Measurements from ENCODE around the gene ADK.
A peak's percentile ranks its signal among the peaks of the same experiment; 100 is the strongest.
"Not testable (repeated sequence)": the region's sequence is repeated elsewhere in the genome, so short reads cannot be mapped to it uniquely, and the experiment has no call there.

The ADK gene

GRCh38 chr10:74548676-74549075 lies 397.7 kb downstream of the ADK start:
- no peak for DNase-seq (ENCODE audit: low spot score)

GRCh38 chr10:74556072-74556705 lies 405.2 kb downstream of the ADK start:
- DNase-seq (ENCODE audit: low spot score): no peak

- DNase-seq (ENCODE audit: low spot score): no peak
Measured at GRCh38 chr10:74557098-74557497, 406.1 kb downstream of the ADK start.

GRCh38 chr10:74558403-74558802 lies 407.4 kb downstream of the ADK start:
- DNase-seq (ENCODE audit: low spot score): no peak

GRCh38 chr10:74558897-74559296 lies 407.9 kb downstream of the ADK start:
- DNase-seq (ENCODE audit: low spot score): no peak

- DNase-seq (ENCODE audit: low spot score): not testable (repeated sequence)
Measured at GRCh38 chr10:74568896-74569295, 417.9 kb downstream of the ADK start.

GRCh38 chr10:74573497-74573896 lies 422.5 kb downstream of the ADK start:
- DNase-seq (ENCODE audit: low spot score): not testable (repeated sequence)

GRCh38 chr10:74575191-74575720 lies 424.2 kb downstream of the ADK start:
- DNase-seq (ENCODE audit: low spot score): peak; percentile 26

GRCh38 chr10:74575912-74576311 lies 424.9 kb downstream of the ADK start:
- no peak for DNase-seq (ENCODE audit: low spot score)

- DNase-seq (ENCODE audit: low spot score): no peak
Measured at GRCh38 chr10:74576586-74576985, 425.6 kb downstream of the ADK start.

GRCh38 chr10:74580438-74580837 lies 429.4 kb downstream of the ADK start:
- not testable (repeated sequence) for DNase-seq (ENCODE audit: low spot score)

GRCh38 chr10:74582566-74582965 lies 431.5 kb downstream of the ADK start:
- no peak for DNase-seq (ENCODE audit: low spot score)

- DNase-seq (ENCODE audit: low spot score): peak; percentile 11
Measured at GRCh38 chr10:74585231-74586087, 434.4 kb downstream of the ADK start.

GRCh38 chr10:74586088-74586585 lies 435.1 kb downstream of the ADK start:
- no peak for DNase-seq (ENCODE audit: low spot score)

- no peak for DNase-seq (ENCODE audit: low spot score)
Measured at GRCh38 chr10:74587109-74587854, 436.3 kb downstream of the ADK start.

GRCh38 chr10:74589226-74589673 lies 438.2 kb downstream of the ADK start:
- peak; percentile 65 for DNase-seq (ENCODE audit: low spot score)

GRCh38 chr10:74589851-74590250 lies 438.8 kb downstream of the ADK start:
- no peak for DNase-seq (ENCODE audit: low spot score)

GRCh38 chr10:74593470-74593869 lies 442.4 kb downstream of the ADK start:
- DNase-seq (ENCODE audit: low spot score): no peak

GRCh38 chr10:74596713-74597112 lies 445.7 kb downstream of the ADK start:
- no peak for DNase-seq (ENCODE audit: low spot score)

- DNase-seq (ENCODE audit: low spot score): no peak
Measured at GRCh38 chr10:74598891-74599566, 448.0 kb downstream of the ADK start.

- DNase-seq (ENCODE audit: low spot score): no peak
Measured at GRCh38 chr10:74599672-74600071, 448.7 kb downstream of the ADK start.

GRCh38 chr10:74600170-74600569 lies 449.1 kb downstream of the ADK start:
- DNase-seq (ENCODE audit: low spot score): no peak
